Osteocyte (in vitro differentiated cells): ENCODE data around the gene MRPL49. TPM values are rescaled to one million over a fixed set of nuclear protein-coding genes. Genes with fewer than 3 reads are reported as not detected.
"Not testable (repeated sequence)": the region's sequence is repeated elsewhere in the genome, so short reads cannot be mapped to it uniquely, and the experiment has no call there.

Source experiments
- DNase-seq: peaks from one replicate; pipeline ENCODE4 v3.0.0; 2021; ENCODE audit warnings: mixed read lengths; ENCODE audit not compliant: unreplicated experiment; ENCODE audit errors: extremely low spot score
- H3K27ac Mint-ChIP-seq: one replicate; pipeline ENCODE4 v1.8.0; 2021; ENCODE audit warnings: mild to moderate bottlenecking, mixed read lengths; ENCODE audit not compliant: unreplicated experiment
- H3K27me3 Mint-ChIP-seq: one replicate; pipeline ENCODE4 v1.8.0; 2021; ENCODE audit warnings: mixed read lengths; ENCODE audit not compliant: unreplicated experiment
- H3K36me3 Mint-ChIP-seq: one replicate; pipeline ENCODE4 v1.8.0; 2021; ENCODE audit warnings: mixed read lengths; ENCODE audit not compliant: unreplicated experiment
- H3K4me1 Mint-ChIP-seq: one replicate; pipeline ENCODE4 v1.8.0; 2021; ENCODE audit warnings: mixed read lengths; ENCODE audit not compliant: unreplicated experiment
- H3K4me3 Mint-ChIP-seq: one replicate; pipeline ENCODE4 v1.8.0; 2021; ENCODE audit warnings: mild to moderate bottlenecking, moderate library complexity, mixed read lengths; ENCODE audit not compliant: unreplicated experiment
- H3K9me3 Mint-ChIP-seq: one replicate; pipeline ENCODE4 v1.8.0; 2021; ENCODE audit warnings: mixed read lengths; ENCODE audit not compliant: unreplicated experiment
- CTCF ChIP-seq: fragments of 200-600 bp; sonication (generic); IDR thresholded peaks from 2 replicates; pipeline ENCODE4 v1.5.0; 2021; ENCODE audit warnings: antibody characterized with exemption, mild to moderate bottlenecking, moderate library complexity
- microRNA-seq: library from miRNA; unstranded; fragments of <30 nt; microRNA quantifications from one replicate; pipeline ENCODE4 v1.1.0, GENCODE V29; 2020; ENCODE audit not compliant: unreplicated experiment
- total RNA-seq: library from RNA; stranded (reverse); gene quantifications from 2 replicates; pipeline ENCODE4 v1.2.1, GENCODE V29; 2021

MRPL49 gene
- total RNA-seq, 1 donor from 2014 or later = 43.5 TPM

GRCh38 chr11:65169164-65169641 is 47.1 kb downstream of the MRPL49 start:
- peak overlapping the region; percentile 89 for H3K27ac Mint-ChIP-seq
- no peak for TF ChIP-seq CTCF
- H3K4me1 Mint-ChIP-seq = peaks cover 14% of the 10 kb centered on the region

GRCh38 chr11:65170058-65170534 is 48.0 kb downstream of the MRPL49 start, which contains the start of gene SPDYC:
Gene SPDYC (plus strand): TSS chr11:65170233. CDS start chr11:65171358, 1,125 bp downstream.
- TF ChIP-seq CTCF = no peak
- H3K27ac Mint-ChIP-seq = peak within 1 kb of the TSS; percentile 89
- H3K27me3 Mint-ChIP-seq = no peaks in the 10 kb centered on the region
- DNase-seq = no peak
- peaks cover 14% of the 10 kb centered on the region for H3K4me1 Mint-ChIP-seq
- peak within 1 kb of the TSS; percentile 1 for H3K4me3 Mint-ChIP-seq
- H3K9me3 Mint-ChIP-seq = no peaks in the 10 kb centered on the region
- no peaks in the 10 kb centered on the region for H3K36me3 Mint-ChIP-seq

More at GRCh38 chr11:65169164-65169641, 47.1 kb downstream of the MRPL49 start:
- H3K36me3 Mint-ChIP-seq = no peaks in the 10 kb centered on the region
- H3K9me3 Mint-ChIP-seq = no peaks in the 10 kb centered on the region
- H3K27me3 Mint-ChIP-seq = no peaks in the 10 kb centered on the region
- H3K4me3 Mint-ChIP-seq = peak overlapping the region; percentile 1
- no peak for DNase-seq

- Mint-ChIP-seq H3K4me3 (no peak overlapping the region), H3K36me3 (no peaks in the 10 kb centered on the region), H3K27me3 (no peaks in the 10 kb centered on the region), H3K27ac (no peak overlapping the region), H3K4me1 (peaks cover 14% of the 10 kb centered on the region), H3K9me3 (no peaks in the 10 kb centered on the region)
- no peak for DNase-seq
- TF ChIP-seq CTCF = no peak
Observed at GRCh38 chr11:65172600-65172999, 50.5 kb downstream of the MRPL49 start.

GRCh38 chr11:65174571-65175010 is 52.5 kb downstream of the MRPL49 start:
- not testable (repeated sequence) for H3K27me3 Mint-ChIP-seq

More at GRCh38 chr11:65174571-65175010, 52.5 kb downstream of the MRPL49 start:
- not testable (repeated sequence) for H3K4me1 Mint-ChIP-seq, H3K4me3 Mint-ChIP-seq, H3K36me3 Mint-ChIP-seq, H3K9me3 Mint-ChIP-seq, H3K27ac Mint-ChIP-seq, DNase-seq

Small RNA genes lying within 50 kb of the gene (microRNA-seq; reads per million reads assigned to microRNA genes)
- gene MIR6751 = not detected

Other genes with a start within 250 kb of the MRPL49 start
- gene EHD1, start 243.7 kb upstream of the MRPL49 start, total RNA-seq = 57.4 and 61.0 TPM in 2 replicates
- 23.6 and 28.7 TPM in 2 replicates for gene ATG2A, start 205.1 kb upstream of the MRPL49 start, total RNA-seq
- 21.3 and 26.8 TPM in 2 replicates for gene PPP2R5B, start 197.6 kb upstream of the MRPL49 start, total RNA-seq
- not detected in 2 replicates for gene GPHA2, start 186.4 kb upstream of the MRPL49 start, total RNA-seq
- gene MAJIN, start 150.2 kb upstream of the MRPL49 start, total RNA-seq = not detected in 2 replicates
- not detected in 2 replicates for gene BATF2, start 125.3 kb upstream of the MRPL49 start, total RNA-seq
- gene ARL2, start 108.2 kb upstream of the MRPL49 start, total RNA-seq = 118 and 124 TPM in 2 replicates
- 26.9 and 30.0 TPM in 2 replicates for gene SNX15, start 94.9 kb upstream of the MRPL49 start, total RNA-seq
- 15.0 and 15.6 TPM in 2 replicates for gene SAC3D1, start 81.1 kb upstream of the MRPL49 start, total RNA-seq
- not detected in 2 replicates for gene NAALADL1, start 63.8 kb upstream of the MRPL49 start, total RNA-seq
- 6.0 and 7.1 TPM in 2 replicates for gene CDCA5, start 38.3 kb upstream of the MRPL49 start, total RNA-seq
- 49.5 and 55.3 TPM in 2 replicates for gene ZFPL1, start 38.1 kb upstream of the MRPL49 start, total RNA-seq
- 122 and 127 TPM in 2 replicates for gene VPS51, start 26.1 kb upstream of the MRPL49 start, total RNA-seq
- 13.6 and 18.3 TPM in 2 replicates for gene TM7SF2, start 10.4 kb upstream of the MRPL49 start, total RNA-seq
- 9.0 and 9.8 TPM in 2 replicates for gene ZNHIT2, start 4.6 kb upstream of the MRPL49 start, total RNA-seq
- gene FAU, start 187 bp upstream of the MRPL49 start, total RNA-seq = 734 and 738 TPM in 2 replicates
- gene SYVN1, start 12.2 kb downstream of the MRPL49 start, total RNA-seq = 53.6 and 57.1 TPM in 2 replicates
- gene SPDYC, start 47.9 kb downstream of the MRPL49 start, total RNA-seq = not detected in 2 replicates
- 154 and 155 TPM in 2 replicates for gene CAPN1, start 59.6 kb downstream of the MRPL49 start, total RNA-seq
- gene POLA2, start 139.6 kb downstream of the MRPL49 start, total RNA-seq = 5.9 and 9.3 TPM in 2 replicates
- gene CDC42EP2, start 192.5 kb downstream of the MRPL49 start, total RNA-seq = 20.7 and 23.1 TPM in 2 replicates
- 57.7 and 74.9 TPM in 2 replicates for gene DPF2, start 211.5 kb downstream of the MRPL49 start, total RNA-seq
- 0.16 and 0.24 TPM in 2 replicates for gene TIGD3, start 232.4 kb downstream of the MRPL49 start, total RNA-seq